ENCODE data around the gene RPH3AL. TPM values are rescaled to one million over a fixed set of nuclear protein-coding genes. Genes with fewer than 3 reads are reported as not detected.

The RPH3AL gene
- total RNA-seq, 1 donor from 2014 or later = 16.9 TPM

- DNase-seq (ENCODE audit: low spot score in 2 of 2, unreplicated experiment in 2 of 2) = no peak
- Mint-ChIP-seq H3K27me3 (ENCODE audit: low read depth) (no peaks in the 10 kb centered on the region), H3K4me3 (no peak overlapping the region), H3K4me1 (peaks cover 39% of the 10 kb centered on the region), H3K9me3 (peaks cover 9% of the 10 kb centered on the region), H3K36me3 (no peaks in the 10 kb centered on the region), H3K27ac (no peak overlapping the region)
- no peak for TF ChIP-seq CTCF (IDR thresholded peaks at IDR 0.05; ENCODE audit: unreplicated experiment)
Measured at GRCh38 chr17:348012-348411, 4.6 kb downstream of the RPH3AL start.

- no peaks in the 10 kb centered on the region for H3K36me3 Mint-ChIP-seq
- TF ChIP-seq CTCF (IDR thresholded peaks at IDR 0.05; ENCODE audit: unreplicated experiment) = no peak
Measured at GRCh38 chr17:347309-347899, 5.2 kb downstream of the RPH3AL start.

GRCh38 chr17:345992-346785 lies 6.4 kb downstream of the RPH3AL start:
- no peak overlapping the region for H3K27ac Mint-ChIP-seq
- no peak for TF ChIP-seq CTCF (IDR thresholded peaks at IDR 0.05; ENCODE audit: unreplicated experiment)
- H3K9me3 Mint-ChIP-seq = peaks cover 9% of the 10 kb centered on the region
- H3K36me3 Mint-ChIP-seq = no peaks in the 10 kb centered on the region
- DNase-seq (ENCODE audit: low spot score in 2 of 2, unreplicated experiment in 2 of 2) = no peak
- H3K4me1 Mint-ChIP-seq = peaks cover 20% of the 10 kb centered on the region
- no peaks in the 10 kb centered on the region for H3K27me3 Mint-ChIP-seq (ENCODE audit: low read depth)
- no peak overlapping the region for H3K4me3 Mint-ChIP-seq

More at GRCh38 chr17:347309-347899, 5.2 kb downstream of the RPH3AL start:
- Mint-ChIP-seq H3K27ac (no peak overlapping the region), H3K27me3 (ENCODE audit: low read depth) (no peaks in the 10 kb centered on the region), H3K4me1 (peaks cover 32% of the 10 kb centered on the region), H3K4me3 (no peak overlapping the region), H3K9me3 (peaks cover 9% of the 10 kb centered on the region)
- DNase-seq (ENCODE audit: low spot score in 2 of 2, unreplicated experiment in 2 of 2) = no peak

GRCh38 chr17:345261-345660 lies 7.3 kb downstream of the RPH3AL start:
- TF ChIP-seq CTCF (IDR thresholded peaks at IDR 0.05; ENCODE audit: unreplicated experiment) = no peak
- peaks cover 9% of the 10 kb centered on the region for H3K9me3 Mint-ChIP-seq
- H3K36me3 Mint-ChIP-seq = no peaks in the 10 kb centered on the region
- no peak for DNase-seq (ENCODE audit: low spot score in 2 of 2, unreplicated experiment in 2 of 2)
- no peaks in the 10 kb centered on the region for H3K27me3 Mint-ChIP-seq (ENCODE audit: low read depth)
- H3K27ac Mint-ChIP-seq = no peak overlapping the region
- peaks cover 13% of the 10 kb centered on the region for H3K4me1 Mint-ChIP-seq
- H3K4me3 Mint-ChIP-seq = no peak overlapping the region

- Mint-ChIP-seq H3K36me3 (no peaks in the 10 kb centered on the region), H3K4me1 (peaks cover 7% of the 10 kb centered on the region), H3K4me3 (no peak overlapping the region), H3K27ac (no peak overlapping the region), H3K27me3 (ENCODE audit: low read depth) (no peaks in the 10 kb centered on the region), H3K9me3 (peaks cover 9% of the 10 kb centered on the region)
- no peak for TF ChIP-seq CTCF (IDR thresholded peaks at IDR 0.05; ENCODE audit: unreplicated experiment)
- no peak for DNase-seq (ENCODE audit: low spot score in 2 of 2, unreplicated experiment in 2 of 2)
Measured at GRCh38 chr17:343875-344752, 8.5 kb downstream of the RPH3AL start.

All from mesothelial cell of epicardium (in vitro differentiated cells).